Activated T-cell treated with anti-CD3 and anti-CD28 coated beads, Interleukin-2, amount 50 U/mL, for 48 hours (primary cell): Measurements from ENCODE around the gene ARHGEF26.

Source experiments
- DNase-seq, 2 experiments: peaks; one replicate each; pipeline ENCODE4 v3.0.0-alpha.2; 2020

Gene ARHGEF26

GRCh38 chr3:154273381-154273780 lies 152.2 kb downstream of the ARHGEF26 start:
- no peak for DNase-seq

- DNase-seq: no peak
Observed at GRCh38 chr3:154274348-154274747, 153.2 kb downstream of the ARHGEF26 start.

- no peak for DNase-seq
Observed at GRCh38 chr3:154275292-154275691, 154.1 kb downstream of the ARHGEF26 start.

DNA sequence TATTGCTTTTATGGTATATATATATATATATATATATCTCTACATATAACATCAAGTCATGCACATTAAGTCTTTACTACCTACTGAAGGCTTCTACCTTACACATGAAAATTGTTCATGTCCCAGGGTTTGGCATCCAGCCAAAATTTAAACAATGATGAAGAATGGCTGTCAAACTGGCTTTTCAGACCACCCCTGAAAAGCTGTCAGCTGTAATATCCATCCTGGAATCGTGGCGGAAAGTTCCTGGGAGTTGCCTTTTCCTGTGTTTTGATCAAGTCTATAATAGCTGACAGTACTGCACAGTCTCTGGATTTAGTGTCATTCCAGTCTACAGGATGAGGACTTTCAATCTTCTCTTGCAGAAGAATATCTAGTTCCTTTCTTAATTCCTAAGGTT lies 154.8 kb downstream of the ARHGEF26 start:
- DNase-seq: no peak

GRCh38 chr3:154280161-154280560 lies 159.0 kb downstream of the ARHGEF26 start:
- no peak for DNase-seq

DNA sequence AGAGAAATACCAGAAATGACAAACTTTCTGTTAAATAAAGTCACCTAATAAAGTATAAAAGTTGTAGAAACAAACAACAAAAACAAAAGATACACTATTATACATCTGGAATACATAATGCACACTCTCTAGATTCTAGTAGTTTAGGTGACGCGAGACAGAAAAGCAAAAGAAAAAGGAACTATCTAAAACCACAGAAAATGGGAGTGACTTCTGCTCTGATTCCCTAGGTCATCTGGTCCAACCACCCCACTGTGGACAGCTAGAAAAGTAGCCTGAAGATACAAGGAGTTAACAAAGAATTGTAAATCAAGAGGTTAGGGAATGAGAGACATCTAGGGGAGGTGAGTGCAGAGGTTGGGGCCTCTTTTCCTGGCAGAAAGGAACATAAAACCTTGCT lies 164.0 kb downstream of the ARHGEF26 start:
- no peak for DNase-seq

- no peak for DNase-seq
Observed at GRCh38 chr3:154290187-154290586, 169.0 kb downstream of the ARHGEF26 start.

DNA sequence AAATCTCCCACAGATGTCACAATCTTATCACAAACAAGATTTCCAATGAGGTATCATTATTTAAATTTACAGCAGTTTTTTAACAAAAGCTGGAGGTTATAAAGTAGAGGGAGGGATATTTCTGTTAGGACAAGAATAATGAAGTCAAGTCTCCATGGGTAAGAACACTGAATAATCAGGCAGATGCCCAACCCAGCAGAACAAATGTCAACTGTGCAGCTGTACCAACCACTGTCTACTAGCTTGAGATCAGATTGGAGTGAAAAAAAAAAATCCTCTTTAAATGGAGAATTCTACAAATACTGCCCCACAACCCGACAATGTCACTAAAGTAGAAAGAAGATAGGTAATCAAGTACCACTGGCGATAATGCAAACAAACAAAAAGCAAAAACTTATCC lies 172.8 kb downstream of the ARHGEF26 start:
- no peak for DNase-seq

DNA sequence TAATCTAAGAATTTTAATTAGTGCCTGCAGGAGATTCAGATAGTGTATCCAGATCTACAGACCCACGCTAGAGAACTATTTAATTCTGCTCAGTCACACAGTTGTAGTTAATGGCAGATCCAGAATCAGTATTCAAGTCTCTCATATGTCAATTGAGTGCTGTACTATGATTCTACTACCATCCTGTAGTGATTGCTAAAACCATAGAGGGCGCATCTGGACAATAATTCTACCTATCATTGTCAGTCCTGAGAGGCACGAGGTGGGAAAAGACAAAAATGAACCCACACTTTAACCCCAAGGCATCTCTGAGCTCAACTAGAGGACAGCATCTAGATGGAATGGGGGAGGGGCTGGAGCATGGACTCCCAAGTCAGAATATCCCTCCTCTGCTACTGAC lies 180.4 kb downstream of the ARHGEF26 start:
- DNase-seq: no peak

DNA sequence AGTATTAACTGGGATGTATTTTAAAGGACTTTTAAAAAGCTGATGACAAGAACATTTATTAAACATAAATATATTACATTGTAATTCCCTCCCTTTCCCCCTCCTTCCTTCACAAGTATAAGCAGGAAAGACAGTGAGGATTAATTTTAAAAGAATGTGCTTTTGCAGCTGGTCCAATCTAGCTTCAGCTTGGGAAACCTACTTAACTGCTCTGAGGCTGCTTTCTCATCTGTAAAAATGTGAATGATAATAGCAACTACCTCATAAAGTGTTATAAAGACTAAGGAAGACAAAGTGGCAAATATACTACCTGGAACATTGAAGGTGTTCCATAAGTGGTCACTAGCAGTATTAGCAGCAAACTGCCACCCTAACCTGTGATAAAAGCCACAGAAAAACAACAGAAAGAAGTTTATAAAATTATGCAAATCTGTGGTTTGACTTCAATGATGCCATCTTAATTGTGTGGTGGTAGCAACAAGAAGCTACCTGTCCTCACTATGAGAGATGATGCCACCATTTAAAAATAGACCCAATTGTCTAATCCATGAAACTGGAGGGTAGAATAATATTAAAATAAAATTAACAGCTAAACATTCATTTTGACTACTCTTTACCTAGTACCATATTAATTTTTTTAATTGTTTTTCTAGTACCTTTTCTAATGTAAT lies 183.1 kb downstream of the ARHGEF26 start:
- DNase-seq: no peak

- DNase-seq: no peak
Observed at GRCh38 chr3:154304936-154305335, 183.7 kb downstream of the ARHGEF26 start.

DNA sequence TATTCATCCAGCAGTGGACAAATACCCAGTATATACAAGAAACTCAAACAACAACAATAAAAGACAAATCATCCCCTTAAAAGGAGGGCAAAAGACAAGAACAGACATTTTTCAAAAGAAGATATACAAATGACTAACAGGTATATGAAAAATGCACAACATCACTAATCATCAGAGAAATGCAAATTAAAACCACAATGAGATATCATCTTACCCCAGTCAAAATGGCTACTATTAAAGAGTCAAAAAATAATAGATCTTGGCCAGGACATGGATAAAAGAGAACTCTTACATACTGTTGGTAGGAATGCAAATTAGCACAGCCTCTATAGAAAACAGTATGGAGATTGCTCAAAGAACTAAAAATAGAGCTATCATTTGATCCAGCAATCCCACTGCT lies 186.2 kb downstream of the ARHGEF26 start:
- no peak for DNase-seq
